NCI-H82 (cell line): ENCODE results near the gene NRP1.

Source experiments
- DNase-seq: peaks from one replicate; lab custom pipeline; 2025; lab: John Stamatoyannopoulos, UW

The NRP1 gene

DNA sequence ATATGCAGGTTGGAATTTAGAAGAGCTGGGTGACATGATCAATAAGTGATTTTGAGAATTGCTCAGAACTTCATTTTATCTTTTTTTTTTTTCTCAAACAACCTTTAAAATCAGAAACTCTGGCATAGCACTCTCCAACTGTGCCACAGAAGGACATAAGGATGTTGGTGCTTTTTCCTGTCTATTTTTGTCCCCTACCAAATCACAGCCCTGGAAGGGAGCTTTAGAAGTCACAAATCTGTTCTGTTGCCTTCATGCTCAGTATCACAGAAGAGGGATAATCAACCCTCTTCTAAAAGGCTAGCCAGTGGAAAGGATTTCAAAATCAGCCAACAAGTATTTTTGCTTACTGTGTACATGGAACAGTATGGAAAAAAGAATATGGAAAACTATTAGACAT is 14.8 kb upstream of the NRP1 start:
- no peak for DNase-seq

DNA sequence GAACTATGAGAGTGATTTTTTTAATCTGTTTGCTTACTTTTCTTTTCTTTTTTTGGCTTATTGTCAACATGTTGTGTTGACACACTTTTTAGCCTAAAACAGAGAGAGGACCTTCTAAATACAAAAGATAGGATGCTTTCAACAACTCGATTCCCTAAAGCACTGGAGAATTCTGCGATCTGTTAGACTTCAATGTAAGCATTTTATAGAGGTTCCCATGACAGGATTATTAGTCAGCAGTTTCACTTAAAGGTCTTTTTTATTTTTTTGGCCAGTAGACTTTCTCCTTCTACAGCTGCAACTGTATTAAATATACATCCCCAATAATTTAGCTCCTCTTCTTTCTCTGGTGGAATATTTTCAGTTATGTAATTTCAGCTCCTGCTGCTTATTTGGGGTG is 12.7 kb upstream of the NRP1 start:
- no peak for DNase-seq

DNA sequence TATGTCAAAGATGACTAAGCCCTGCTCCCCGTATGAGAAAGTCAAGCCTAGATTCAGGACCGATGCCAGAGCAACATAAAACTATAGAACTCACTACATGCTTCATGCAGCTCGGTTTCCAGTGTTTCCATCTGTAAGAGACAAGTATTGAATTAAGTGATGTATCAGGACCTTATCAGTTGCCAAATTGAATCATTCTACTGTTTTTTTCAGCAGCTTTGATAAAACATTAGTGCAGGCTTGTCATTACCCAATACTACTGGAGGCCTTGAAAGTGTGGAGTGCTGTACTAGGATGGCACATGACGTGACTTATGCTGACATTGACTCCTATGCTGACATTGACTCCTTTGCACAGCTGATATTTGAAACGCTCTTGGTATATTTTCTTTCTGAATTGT is 10.8 kb upstream of the NRP1 start:
- DNase-seq = no peak

DNA sequence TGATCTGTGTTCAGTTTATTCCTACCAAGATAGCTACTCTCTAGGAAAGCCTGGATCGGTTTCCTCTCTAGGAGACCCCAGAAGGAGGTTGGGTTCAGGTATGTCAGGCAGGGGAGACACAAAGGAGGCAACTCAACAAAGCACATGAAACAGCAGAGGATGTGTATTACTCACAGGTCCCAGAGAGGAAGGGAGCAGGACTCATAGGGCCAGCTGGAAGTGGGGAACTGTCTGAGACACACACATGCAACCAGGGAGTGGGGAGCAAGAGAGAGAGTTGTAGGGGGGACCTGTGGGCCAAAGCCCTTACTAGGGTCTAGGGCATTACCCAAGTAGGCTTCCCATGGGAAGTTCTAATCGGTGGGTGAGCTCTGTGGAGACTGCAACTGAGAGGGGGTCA is 10.2 kb upstream of the NRP1 start:
- no peak for DNase-seq

DNA sequence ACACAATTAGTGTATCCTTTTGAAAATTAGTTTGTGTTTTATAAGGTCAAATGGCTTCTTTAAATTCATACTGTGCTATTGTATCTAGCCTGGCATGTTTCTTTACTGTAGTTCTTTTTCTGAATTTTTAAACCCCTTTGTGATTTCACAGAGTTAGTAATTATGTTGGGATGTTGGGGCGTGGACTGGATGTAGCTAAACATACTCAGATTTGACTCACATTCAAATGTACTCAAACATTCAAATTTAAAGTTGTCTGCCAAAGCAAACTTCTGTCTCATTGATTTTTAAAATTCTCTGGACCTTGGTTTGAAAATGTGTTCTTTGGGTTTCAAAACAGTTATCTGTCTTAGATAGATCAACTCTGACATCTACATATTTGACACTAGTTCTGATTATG is 7.2 kb upstream of the NRP1 start:
- DNase-seq = no peak

DNA sequence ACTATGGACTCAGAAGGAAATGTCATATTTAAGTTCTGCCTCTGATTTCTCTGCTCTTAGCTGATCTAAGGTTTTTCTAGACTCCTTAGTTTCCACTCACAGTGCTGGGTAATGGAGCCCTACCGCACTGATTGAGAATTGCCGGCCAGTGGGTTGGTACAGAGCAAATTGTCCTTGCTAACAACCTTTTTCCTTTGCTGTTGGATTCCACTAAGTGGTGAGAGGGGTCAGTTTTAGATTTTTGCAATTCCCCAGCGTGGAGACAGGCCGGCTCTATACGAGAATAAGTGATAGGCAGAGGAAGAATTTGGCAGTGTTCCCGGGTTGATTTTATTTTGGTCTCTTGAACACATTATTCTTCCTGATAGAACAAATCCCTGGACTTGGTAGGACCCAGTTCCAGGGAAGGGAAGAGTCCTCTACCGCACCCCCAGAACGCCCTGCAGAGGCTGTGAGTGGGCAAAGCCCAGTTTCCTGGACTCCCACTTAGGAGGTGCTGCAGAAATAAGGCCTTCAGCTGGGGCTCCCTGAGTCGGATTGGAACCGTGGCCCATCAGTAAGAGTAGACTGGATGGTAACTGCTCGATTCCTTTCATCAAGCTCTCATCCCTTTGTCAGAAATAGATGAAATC is 3.0 kb upstream of the NRP1 start:
- DNase-seq = no peak

DNA sequence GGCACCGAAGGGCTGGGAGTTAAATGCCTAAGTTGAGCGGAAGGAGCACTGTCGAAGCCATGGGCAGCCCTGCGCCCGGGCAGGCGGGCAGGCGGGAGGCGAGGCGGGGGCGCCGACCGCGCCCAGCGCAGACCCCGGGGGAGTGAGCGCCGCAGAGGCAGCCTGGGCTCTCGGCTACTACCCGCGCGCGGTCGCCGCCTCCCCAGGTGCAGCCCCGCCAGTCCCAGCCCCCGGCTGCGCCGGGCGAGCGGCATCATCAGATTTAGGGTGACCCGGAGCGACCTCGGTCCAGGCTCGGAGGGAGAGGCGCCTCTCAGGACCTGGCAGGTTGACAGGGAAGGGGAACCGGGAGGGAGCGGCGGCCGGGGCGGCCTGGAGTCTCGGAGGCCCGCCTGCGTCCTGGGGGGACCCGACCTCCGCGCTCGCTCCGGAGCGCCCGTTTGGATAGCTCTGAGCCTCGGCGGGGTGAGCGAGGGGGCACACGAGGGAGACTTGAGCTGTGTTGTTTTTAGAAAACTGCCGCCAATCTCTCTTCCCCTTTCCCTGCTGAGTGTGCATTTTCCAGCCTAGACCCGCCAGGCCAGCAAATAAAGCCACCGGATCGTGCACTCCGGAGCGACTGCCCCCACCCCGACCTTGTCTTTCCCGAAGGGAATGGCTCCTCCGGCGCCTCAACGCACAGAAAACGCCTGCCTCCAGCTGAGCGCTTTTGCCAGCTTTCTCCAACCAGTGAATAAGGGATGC is 2.3 kb upstream of the NRP1 start:
- no peak for DNase-seq

DNA sequence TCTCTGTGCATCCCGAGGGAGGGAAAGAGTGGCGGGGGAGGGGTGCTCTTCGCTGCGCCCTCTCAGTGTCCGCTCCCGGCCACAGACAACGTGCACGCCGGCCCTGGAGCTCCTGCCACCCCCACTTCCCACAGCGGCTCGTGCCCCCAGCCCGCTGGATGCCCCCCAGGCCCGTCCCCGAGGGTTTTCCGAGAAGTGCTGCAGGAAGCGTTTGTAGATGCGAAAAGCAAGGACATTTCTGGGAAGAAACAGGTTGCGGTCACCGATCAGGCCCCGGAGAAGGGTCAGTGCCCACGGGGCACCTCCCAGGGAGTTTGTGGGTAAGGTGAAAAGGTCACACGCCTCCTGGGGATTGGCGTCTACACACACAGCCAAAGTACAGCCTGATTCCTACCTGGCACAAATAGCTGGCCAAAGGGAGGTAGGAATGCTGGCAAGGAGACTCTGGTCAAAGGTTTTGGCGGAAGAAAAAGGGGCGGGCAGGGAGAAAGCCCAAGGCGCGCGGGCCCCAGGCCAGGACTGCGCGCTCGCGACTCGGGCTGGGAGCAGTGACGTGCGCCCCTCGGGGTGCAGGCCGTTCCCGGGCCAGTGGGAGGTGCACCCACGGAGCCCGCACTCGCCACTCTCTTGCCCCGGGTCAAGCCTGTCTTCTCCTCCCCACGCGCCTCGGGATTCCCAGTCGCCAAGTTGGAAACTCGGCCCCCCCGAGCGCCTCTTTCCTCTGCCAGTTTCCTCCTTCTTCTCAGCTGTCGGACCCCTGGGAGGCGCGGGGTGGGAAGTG is 1.5 kb upstream of the NRP1 start:
- no peak for DNase-seq

DNA sequence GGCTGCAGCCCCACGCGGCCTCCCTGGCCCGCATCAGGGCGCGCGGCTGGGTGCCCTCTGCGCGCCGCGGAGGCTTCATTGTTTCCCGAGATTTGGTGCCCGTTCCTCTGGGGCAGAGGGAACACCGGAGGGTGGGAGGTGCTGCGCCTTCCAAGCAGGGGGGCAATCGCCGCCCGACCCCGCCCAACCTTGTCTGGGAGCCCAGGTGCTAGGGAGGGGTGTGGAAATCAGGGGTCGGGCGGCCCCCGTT is 1.0 kb upstream of the NRP1 start:
- no peak for DNase-seq

DNA sequence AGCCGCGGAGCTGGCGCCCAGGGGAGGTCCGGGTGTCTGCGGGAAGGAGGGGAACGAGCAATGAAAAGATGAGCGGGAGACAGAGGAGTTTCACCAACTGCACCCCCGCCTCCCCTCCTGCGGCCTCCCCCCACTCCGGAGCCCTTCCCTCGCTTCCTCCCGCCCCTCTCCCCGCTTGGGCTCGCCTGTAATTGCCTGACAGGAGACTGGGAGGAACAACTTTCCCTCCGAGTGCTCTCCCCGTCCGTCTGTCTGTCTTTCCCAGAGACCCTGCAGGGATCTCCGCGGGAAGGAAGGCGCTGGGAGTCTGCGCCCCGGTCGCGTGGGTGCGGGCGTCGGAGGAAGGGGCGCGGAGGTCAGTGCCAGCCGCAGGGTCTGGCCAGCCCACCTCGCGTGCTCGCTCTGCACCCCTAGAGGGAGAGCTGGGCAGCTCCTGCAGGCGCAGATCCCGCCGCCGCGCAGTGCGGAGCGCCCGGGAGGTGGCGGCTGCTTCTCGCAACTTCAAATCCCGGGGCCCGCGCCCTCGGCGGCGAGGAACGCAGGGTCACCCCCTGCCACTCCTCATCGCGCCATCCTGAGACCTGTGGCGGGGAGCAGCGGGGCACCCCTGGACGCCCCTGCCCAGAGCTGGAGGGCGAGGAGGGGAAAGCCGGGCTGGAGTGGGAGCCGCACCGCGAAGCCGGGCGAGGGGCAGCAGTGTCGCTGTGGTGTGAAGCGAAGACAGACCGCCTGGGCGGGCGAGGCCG is 511 bp upstream of the NRP1 start:
- DNase-seq = peak; percentile 46

DNA sequence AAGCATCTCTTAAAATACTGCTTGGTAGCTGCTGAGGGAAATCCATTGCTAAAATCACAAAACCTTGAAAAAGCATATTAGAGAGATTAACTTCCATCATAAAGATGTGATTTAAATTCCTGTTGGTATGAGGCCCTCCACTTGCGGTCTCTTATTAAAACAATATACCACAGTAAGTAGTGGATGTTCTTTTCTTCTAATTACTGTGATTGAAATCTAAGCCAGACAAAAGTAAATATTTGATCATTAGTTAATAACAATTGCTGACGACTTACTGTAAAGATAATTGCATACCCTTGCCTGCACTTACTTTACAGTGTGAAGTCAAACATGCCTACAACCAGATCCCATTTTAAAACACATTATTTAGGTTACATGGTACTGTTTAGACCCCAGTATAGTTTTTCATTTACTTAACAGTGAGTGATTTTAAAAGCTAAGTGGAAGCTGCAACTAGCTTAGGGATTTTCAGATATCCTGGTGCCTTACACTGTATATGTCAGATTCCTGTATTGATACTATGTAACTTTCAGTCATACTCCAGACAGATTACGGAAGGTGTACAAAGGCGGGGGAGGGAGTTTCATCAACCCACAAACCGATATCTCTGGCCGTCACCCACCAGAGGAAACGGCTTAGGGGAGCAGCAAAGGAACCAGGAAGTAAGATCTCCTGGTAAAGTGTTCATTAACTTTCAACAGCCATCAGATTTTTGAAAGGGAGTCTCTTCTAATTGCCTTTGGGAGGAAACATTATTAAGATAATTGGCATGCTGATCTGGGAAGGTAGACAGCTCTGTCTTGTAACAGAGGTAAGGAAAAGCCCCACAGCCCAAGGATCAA is 986 bp downstream of the NRP1 start:
- no peak for DNase-seq

DNA sequence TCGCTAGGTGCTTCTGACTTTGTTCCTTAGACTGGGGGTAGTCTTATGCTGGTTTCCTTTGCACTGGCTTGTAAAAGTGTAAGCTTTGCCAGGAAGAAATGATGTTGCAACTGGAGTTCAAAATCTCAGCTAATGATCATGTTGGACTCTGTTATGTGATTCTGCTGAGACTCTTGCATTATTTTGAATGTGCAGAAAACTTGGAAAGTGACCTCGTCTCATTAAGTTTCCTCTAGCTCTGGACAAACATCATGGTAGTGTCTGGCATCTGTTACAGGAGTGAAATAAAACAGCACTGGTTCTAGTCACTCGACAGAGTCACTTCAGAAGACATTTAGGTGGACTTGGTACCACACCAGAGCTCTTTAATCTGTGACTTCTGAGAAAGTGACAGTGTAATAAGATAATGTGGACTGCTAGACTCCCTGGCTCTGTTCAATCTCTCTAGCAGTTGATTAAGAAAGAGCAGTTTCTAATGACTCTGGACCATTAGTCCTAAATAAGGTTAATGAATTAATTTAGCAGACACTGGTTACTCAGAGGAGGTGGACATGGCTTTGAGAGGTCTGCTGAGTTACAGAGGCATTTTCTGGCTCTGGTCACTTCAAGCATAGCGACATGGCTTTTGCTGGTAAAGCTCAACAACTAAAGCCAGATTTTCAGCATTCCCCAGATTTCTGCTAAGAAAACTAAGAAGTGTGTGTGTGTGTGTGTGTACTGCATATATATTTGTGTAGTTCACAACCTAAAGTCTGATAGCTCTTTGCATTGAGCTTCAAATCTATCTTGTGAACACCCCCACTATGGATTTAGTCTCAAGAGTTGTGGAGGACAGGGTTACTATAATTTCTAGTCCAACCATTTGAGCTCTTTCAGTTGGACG is 2.0 kb downstream of the NRP1 start:
- DNase-seq = peak; percentile 14

DNA sequence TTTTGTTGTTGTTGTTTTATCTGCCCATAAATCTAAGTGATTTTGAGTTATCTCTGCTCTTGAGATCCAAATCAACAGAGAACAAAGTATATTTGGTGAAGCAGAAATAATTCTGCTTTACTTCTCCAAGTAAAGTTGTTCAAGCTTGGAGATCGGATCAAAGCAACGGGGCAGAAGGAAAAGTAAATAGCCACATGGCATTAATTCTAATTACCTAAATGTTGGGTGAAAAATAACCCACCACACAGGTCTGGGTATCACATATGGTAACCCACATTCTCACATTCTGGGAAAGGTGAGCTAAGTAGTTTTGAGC is 3.1 kb downstream of the NRP1 start:
- DNase-seq = peak; percentile 30

DNA sequence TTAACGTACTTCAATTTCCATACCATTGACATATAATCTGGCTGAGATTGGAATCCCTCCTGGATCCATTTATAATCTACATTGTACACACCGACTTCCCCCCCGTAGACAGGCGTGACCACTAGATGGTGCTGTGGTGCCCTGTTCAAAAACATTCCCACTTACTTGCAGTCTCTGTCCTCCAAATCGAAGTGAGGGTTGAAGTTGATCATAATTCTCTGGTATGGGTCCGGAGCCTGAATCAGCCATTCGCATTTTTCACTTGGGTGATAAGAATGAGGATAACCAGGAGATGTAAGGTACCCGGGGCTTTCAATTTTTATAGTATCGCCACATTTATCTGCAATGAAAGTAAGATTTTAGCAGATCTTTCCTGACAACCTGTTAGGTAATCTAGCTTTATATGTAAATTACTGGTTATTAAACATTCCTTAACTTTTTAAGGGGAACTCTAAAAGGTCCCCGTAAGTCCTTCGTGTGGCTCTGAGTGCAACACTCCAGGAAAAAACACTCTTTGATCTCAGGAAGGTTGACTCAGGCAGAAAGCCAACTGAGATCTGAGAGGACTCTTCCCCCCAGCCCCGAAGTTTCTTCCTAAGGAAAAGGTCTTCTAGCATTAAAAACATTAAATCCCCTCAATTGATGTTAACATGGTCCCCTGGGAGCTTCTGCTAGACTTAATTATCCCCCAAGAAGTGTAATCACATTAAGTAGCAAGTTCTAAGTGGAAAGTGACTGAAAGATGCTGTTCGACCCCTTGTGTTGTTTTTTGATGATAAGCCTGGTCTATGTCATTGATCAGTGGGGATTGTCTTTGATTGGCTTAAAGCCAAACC is 3.7 kb downstream of the NRP1 start:
- DNase-seq = peak; percentile 84

DNA sequence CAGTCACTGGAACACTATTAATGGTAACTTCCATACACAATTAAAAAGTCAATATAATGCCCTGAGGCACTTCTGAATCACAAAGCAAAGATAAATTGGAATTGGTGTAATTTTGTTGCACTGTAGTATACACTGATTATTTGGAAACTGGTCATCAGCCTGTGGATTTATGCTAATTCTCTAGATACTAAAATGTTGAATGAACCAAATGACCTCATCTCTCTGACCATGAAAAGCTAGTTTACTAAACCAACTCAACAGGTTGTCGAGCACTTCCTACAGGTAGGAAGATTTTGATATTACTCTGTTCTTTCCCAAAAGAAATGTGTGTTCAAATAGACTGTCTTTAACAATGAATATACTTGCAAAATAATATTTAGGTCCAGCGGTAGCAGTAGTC is 5.3 kb downstream of the NRP1 start:
- no peak for DNase-seq

DNA sequence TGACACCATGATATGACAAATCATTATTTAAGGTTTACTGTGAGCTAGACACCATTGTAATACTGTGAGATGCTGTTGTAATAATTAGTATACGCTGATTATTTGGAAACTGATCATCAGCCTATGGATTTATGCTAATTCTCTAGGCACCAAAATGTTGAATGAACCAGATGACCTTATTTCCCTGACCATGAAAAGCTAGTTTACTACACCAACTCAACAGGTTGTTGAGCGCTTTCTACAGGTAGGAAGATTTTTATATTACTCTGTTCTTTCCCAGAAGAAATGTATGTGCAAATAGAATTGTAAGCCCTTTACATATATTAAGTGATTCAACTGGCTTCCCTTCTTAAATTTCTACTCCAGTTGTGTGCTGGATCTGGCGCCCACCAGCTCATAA is 6.2 kb downstream of the NRP1 start:
- no peak for DNase-seq

DNA sequence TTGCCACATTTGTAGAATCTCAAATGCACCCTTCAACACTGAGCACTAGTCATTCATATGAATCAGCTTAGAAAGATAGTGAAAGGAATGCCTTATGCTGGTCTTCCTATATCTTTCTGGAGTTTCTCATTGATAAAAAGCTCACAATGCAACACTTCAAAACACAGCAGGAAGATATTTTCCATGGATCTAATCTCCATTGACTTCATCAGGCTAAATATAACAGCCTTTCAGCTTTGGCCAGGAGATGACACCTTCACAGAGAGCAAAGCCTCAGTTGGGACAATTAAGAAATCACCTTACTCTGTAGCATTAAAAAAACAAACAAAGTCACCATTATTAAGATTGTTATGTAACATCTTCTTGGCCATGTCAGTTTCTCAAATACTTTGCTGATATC is 6.7 kb downstream of the NRP1 start:
- DNase-seq = peak; percentile 1

DNA sequence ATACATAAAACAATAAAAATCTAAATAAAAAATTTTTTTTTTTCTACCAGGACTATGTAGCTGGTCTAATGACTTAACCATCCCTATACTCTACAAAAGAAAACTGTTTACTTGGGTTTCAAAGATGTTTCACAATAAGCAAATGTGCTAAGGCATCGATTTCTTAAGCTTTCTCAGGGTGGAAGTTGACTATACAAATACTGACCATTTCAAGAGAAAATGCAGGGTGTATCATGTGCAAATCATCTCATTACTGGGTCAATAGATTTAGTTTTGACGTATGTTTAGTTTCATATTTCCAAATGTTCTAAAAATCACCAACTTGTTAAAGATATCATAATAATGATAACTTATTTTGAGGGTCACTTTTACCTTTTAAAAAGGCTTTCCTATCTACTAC is 7.5 kb downstream of the NRP1 start:
- no peak for DNase-seq

DNA sequence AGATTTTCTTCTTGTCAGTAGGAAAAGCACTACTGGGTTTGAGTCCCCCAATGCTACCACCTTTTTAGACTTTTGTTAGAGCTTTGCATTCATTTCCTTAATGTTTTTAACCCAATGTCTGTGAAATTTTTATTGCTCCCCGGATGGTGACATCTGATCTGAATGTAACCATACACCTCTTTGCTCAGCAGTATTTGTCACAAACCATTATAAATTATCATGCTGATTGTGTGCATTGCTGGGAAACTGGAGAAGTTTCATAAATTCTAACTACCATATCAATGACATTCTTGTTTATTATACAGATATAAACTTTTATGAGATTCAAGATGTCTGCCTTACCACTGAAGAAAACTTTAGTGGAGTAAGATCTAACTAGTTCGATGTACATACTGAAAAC is 8.5 kb downstream of the NRP1 start:
- DNase-seq = no peak

DNA sequence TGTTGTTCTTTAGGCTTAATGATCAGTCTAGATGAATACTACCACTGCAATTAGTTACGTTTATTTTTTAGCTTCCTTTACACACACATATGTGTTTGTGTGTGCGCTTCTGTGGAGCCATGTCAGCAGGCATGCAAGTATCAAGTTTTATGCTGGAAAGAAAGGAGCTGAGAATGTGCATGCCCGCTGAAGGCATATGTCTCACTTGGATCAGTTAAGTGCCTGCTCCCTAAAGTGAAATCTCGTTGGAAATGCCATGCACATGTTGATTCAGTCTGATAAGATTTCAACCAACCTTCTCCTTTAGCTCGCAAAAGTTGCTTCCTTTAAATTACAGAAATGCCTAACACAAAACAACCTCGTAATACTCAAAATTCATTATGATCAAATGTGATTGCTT is 10.7 kb downstream of the NRP1 start:
- no peak for DNase-seq
